Chondrocyte (in vitro differentiated cells): ENCODE results near the gene APOA5. TPM values are rescaled to one million over a fixed set of nuclear protein-coding genes. Genes with fewer than 3 reads are reported as not detected.

Experiments used
- DNase-seq: peaks from one replicate; pipeline ENCODE4 v3.0.0; 2021; ENCODE audit warnings: mixed read lengths, low spot score
- H3K27ac Mint-ChIP-seq: one replicate; pipeline ENCODE4 v1.8.0; 2021; ENCODE audit warnings: mild to moderate bottlenecking, moderate library complexity, mixed read lengths; ENCODE audit not compliant: unreplicated experiment
- H3K27me3 Mint-ChIP-seq: 2 replicates; pipeline ENCODE4 v1.8.0; 2021; ENCODE audit warnings: low read depth, mixed read lengths
- H3K36me3 Mint-ChIP-seq: 2 replicates; pipeline ENCODE4 v1.8.0; 2021; ENCODE audit warnings: low read depth, mixed read lengths
- H3K4me1 Mint-ChIP-seq: 2 replicates; pipeline ENCODE4 v1.8.0; 2021; ENCODE audit warnings: low read depth, mild to moderate bottlenecking, mixed read lengths
- H3K4me3 Mint-ChIP-seq: one replicate; pipeline ENCODE4 v1.8.0; 2021; ENCODE audit warnings: mild to moderate bottlenecking, moderate library complexity, mixed read lengths; ENCODE audit not compliant: unreplicated experiment
- H3K9me3 Mint-ChIP-seq: 2 replicates; pipeline ENCODE4 v1.8.0; 2021; ENCODE audit warnings: low read depth, mixed read lengths
- total RNA-seq: library from RNA; stranded (reverse); gene quantifications from 3 replicates; pipeline ENCODE4 v1.2.1, GENCODE V29; 2021
- TF ChIP-seq, protein P1 (sequence below): fragments of 200-600 bp; sonication (generic); IDR thresholded peaks from 2 replicates; pipeline ENCODE4 v1.5.0; 2021; ENCODE audit warnings: antibody characterized with exemption, mild to moderate bottlenecking, moderate library complexity

APOA5 gene
- total RNA-seq, 1 donor from 2014 or later = not detected

DNA sequence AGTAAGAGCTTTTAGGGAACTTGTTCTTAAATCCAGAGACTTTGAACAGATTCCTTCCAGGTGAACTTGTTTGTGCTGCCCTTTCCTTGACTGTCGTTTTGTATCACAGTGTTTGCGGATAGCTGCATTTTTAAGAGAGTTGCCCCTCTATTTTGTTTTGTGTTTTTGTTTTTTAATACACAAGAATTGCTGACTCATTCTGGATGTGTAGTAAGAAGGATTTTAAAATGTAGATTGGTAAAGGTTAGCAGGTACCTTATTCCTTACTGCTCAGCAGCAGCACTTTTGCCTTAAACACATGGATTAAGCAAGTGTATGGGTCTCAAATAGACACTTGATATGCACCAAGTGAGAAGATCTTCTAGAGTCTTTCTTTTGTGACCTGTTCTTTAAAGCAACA, 8.9 kb upstream of the APOA5 start:
- Mint-ChIP-seq H3K4me1 (no peaks in the 10 kb centered on the region), H3K27ac (no peak overlapping the region), H3K27me3 (peaks cover 18% of the 10 kb centered on the region), H3K9me3 (no peaks in the 10 kb centered on the region), H3K36me3 (no peaks in the 10 kb centered on the region), H3K4me3 (no peak overlapping the region)
- TF ChIP-seq, protein P1, sequence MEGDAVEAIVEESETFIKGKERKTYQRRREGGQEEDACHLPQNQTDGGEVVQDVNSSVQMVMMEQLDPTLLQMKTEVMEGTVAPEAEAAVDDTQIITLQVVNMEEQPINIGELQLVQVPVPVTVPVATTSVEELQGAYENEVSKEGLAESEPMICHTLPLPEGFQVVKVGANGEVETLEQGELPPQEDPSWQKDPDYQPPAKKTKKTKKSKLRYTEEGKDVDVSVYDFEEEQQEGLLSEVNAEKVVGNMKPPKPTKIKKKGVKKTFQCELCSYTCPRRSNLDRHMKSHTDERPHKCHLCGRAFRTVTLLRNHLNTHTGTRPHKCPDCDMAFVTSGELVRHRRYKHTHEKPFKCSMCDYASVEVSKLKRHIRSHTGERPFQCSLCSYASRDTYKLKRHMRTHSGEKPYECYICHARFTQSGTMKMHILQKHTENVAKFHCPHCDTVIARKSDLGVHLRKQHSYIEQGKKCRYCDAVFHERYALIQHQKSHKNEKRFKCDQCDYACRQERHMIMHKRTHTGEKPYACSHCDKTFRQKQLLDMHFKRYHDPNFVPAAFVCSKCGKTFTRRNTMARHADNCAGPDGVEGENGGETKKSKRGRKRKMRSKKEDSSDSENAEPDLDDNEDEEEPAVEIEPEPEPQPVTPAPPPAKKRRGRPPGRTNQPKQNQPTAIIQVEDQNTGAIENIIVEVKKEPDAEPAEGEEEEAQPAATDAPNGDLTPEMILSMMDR = no peak
- DNase-seq = no peak

DNA sequence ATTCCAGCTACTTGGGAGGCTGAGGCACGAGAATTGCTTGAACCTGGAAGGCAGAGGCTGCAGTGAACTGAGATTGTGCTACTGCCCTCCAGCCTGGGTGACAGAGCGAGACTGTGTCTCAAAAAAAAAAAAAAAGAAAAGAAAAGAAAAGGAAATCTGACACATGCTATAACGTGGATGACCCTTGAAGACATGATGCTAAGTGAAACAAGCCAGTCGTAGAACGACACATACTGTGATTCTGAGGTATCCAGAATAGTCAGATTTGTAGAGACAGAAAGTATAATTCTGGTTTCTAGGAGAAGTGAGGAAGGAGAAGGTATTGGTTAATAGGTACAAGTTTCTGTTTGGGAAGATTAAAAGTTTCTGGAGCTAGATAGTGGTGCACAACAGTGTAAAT, 6.7 kb upstream of the APOA5 start:
- TF ChIP-seq, protein P1 = no peak
- peaks cover 14% of the 10 kb centered on the region for H3K27me3 Mint-ChIP-seq
- H3K4me1 Mint-ChIP-seq = no peaks in the 10 kb centered on the region
- no peaks in the 10 kb centered on the region for H3K36me3 Mint-ChIP-seq
- H3K9me3 Mint-ChIP-seq = no peaks in the 10 kb centered on the region
- no peak for DNase-seq
- H3K4me3 Mint-ChIP-seq = no peak overlapping the region
- no peak overlapping the region for H3K27ac Mint-ChIP-seq

DNA sequence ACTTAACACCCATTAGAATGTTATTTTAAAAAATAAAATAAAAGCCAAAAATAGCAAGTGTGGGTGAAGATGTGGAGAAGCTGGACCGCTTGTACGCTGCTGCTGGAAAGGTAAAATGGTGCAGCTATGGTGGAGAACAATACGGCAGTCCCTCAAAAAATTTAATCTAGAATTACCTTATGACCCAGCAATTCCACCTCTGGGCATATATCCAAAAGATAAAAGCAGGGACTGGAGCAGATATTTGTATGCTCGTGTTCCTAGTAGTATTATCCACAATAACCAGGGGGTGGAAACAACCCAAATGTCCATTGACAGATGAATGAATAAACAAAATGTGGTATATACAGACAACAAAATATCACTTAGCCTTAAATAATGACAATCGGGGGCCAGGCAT, 6.1 kb upstream of the APOA5 start:
- H3K9me3 Mint-ChIP-seq = no peaks in the 10 kb centered on the region
- no peak for DNase-seq

DNA sequence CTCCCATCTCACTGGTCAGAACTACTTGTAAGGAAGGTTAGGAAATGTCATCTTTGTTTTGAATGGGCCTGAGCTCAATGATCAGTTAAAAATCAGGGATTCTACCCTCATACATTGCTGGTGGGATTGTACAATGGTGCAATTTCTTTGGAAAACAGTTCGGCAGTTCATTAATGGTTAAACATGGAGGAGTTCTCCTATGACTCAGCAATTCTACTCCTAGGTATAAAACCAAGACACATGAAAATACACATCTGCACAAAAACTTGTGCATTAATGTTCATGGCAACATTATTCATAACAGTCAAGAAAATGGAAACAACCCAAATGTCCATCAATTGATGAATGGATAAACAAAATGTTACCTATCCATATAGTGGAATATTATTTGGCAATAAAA, 4.9 kb upstream of the APOA5 start:
- Mint-ChIP-seq H3K27me3 (peaks cover 9% of the 10 kb centered on the region), H3K4me3 (no peak overlapping the region), H3K36me3 (no peaks in the 10 kb centered on the region), H3K4me1 (no peaks in the 10 kb centered on the region), H3K9me3 (no peaks in the 10 kb centered on the region), H3K27ac (no peak overlapping the region)
- TF ChIP-seq, protein P1 = no peak
- no peak for DNase-seq

More for the DNA sequence above, 6.1 kb upstream of the APOA5 start:
- Mint-ChIP-seq H3K27ac (no peak overlapping the region), H3K27me3 (peaks cover 13% of the 10 kb centered on the region), H3K4me1 (no peaks in the 10 kb centered on the region), H3K4me3 (no peak overlapping the region), H3K36me3 (no peaks in the 10 kb centered on the region)
- TF ChIP-seq, protein P1 = no peak

DNA sequence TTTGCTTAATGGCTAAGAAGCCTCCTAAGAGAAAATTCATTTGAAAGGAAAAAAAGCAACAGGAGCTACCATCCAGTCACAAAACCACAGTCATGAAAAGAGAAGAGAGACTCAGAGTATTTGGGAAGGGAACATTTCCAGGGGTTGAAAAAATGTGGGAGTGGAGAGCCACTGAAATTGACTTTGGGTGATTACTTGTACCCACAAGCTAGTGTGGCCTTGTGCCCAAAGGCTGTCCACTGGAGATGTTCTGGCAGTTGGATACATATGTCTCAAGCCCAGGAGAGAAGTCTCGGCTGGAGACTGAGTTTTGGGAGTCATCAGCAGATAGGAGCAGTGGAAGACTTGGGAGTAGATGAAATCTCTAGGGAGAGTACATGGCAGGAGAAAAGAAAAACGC, 3.2 kb upstream of the APOA5 start:
- no peaks in the 10 kb centered on the region for H3K36me3 Mint-ChIP-seq
- H3K4me1 Mint-ChIP-seq = peaks cover 6% of the 10 kb centered on the region
- H3K9me3 Mint-ChIP-seq = no peaks in the 10 kb centered on the region
- H3K4me3 Mint-ChIP-seq = no peak overlapping the region
- no peak overlapping the region for H3K27ac Mint-ChIP-seq
- TF ChIP-seq, protein P1 = no peak
- peaks cover 4% of the 10 kb centered on the region for H3K27me3 Mint-ChIP-seq
- no peak for DNase-seq
